ENCODE data around the gene ZIC1.
A peak's percentile ranks its signal among the peaks of the same experiment; 100 is the strongest.

GRCh38 chr3:147397155-147397874 lies 11.8 kb upstream of the ZIC1 start:
- TF ChIP-seq, protein P1, sequence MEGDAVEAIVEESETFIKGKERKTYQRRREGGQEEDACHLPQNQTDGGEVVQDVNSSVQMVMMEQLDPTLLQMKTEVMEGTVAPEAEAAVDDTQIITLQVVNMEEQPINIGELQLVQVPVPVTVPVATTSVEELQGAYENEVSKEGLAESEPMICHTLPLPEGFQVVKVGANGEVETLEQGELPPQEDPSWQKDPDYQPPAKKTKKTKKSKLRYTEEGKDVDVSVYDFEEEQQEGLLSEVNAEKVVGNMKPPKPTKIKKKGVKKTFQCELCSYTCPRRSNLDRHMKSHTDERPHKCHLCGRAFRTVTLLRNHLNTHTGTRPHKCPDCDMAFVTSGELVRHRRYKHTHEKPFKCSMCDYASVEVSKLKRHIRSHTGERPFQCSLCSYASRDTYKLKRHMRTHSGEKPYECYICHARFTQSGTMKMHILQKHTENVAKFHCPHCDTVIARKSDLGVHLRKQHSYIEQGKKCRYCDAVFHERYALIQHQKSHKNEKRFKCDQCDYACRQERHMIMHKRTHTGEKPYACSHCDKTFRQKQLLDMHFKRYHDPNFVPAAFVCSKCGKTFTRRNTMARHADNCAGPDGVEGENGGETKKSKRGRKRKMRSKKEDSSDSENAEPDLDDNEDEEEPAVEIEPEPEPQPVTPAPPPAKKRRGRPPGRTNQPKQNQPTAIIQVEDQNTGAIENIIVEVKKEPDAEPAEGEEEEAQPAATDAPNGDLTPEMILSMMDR (conservative IDR thresholded peaks at IDR 0.05; ENCODE audit: low read depth in 2 of 2), result peak; percentile 14 to 45; a peak in 3 of 4 replicates
- no peak for TF ChIP-seq EZH2 (IDR thresholded peaks at IDR 0.05; ENCODE audit: low read depth, unreplicated experiment)
- peak; percentile 91 for TF ChIP-seq CREB1 (CRISPR knock-in tag; IDR thresholded peaks at IDR 0.05; ENCODE audit: low read depth)
- no peak for TF ChIP-seq POLR2AphosphoS5 (IDR thresholded peaks at IDR 0.05; ENCODE audit: low read depth)
- no peak for TF ChIP-seq JUNB (IDR thresholded peaks at IDR 0.05; ENCODE audit: unreplicated experiment)
- TF ChIP-seq REST (IDR thresholded peaks at IDR 0.05; ENCODE audit: unreplicated experiment), result no peak
- TF ChIP-seq EZH2phosphoT487 (IDR thresholded peaks at IDR 0.05; ENCODE audit: unreplicated experiment), result no peak
- TF ChIP-seq ETS1 (IDR thresholded peaks at IDR 0.05), result no peak
- no peak for TF ChIP-seq ZNF114 (CRISPR knock-in tag; IDR thresholded peaks at IDR 0.05)
- no peak for TF ChIP-seq ZNF331 (CRISPR knock-in tag; IDR thresholded peaks at IDR 0.05; ENCODE audit: low read depth)
- TF ChIP-seq, protein P2, sequence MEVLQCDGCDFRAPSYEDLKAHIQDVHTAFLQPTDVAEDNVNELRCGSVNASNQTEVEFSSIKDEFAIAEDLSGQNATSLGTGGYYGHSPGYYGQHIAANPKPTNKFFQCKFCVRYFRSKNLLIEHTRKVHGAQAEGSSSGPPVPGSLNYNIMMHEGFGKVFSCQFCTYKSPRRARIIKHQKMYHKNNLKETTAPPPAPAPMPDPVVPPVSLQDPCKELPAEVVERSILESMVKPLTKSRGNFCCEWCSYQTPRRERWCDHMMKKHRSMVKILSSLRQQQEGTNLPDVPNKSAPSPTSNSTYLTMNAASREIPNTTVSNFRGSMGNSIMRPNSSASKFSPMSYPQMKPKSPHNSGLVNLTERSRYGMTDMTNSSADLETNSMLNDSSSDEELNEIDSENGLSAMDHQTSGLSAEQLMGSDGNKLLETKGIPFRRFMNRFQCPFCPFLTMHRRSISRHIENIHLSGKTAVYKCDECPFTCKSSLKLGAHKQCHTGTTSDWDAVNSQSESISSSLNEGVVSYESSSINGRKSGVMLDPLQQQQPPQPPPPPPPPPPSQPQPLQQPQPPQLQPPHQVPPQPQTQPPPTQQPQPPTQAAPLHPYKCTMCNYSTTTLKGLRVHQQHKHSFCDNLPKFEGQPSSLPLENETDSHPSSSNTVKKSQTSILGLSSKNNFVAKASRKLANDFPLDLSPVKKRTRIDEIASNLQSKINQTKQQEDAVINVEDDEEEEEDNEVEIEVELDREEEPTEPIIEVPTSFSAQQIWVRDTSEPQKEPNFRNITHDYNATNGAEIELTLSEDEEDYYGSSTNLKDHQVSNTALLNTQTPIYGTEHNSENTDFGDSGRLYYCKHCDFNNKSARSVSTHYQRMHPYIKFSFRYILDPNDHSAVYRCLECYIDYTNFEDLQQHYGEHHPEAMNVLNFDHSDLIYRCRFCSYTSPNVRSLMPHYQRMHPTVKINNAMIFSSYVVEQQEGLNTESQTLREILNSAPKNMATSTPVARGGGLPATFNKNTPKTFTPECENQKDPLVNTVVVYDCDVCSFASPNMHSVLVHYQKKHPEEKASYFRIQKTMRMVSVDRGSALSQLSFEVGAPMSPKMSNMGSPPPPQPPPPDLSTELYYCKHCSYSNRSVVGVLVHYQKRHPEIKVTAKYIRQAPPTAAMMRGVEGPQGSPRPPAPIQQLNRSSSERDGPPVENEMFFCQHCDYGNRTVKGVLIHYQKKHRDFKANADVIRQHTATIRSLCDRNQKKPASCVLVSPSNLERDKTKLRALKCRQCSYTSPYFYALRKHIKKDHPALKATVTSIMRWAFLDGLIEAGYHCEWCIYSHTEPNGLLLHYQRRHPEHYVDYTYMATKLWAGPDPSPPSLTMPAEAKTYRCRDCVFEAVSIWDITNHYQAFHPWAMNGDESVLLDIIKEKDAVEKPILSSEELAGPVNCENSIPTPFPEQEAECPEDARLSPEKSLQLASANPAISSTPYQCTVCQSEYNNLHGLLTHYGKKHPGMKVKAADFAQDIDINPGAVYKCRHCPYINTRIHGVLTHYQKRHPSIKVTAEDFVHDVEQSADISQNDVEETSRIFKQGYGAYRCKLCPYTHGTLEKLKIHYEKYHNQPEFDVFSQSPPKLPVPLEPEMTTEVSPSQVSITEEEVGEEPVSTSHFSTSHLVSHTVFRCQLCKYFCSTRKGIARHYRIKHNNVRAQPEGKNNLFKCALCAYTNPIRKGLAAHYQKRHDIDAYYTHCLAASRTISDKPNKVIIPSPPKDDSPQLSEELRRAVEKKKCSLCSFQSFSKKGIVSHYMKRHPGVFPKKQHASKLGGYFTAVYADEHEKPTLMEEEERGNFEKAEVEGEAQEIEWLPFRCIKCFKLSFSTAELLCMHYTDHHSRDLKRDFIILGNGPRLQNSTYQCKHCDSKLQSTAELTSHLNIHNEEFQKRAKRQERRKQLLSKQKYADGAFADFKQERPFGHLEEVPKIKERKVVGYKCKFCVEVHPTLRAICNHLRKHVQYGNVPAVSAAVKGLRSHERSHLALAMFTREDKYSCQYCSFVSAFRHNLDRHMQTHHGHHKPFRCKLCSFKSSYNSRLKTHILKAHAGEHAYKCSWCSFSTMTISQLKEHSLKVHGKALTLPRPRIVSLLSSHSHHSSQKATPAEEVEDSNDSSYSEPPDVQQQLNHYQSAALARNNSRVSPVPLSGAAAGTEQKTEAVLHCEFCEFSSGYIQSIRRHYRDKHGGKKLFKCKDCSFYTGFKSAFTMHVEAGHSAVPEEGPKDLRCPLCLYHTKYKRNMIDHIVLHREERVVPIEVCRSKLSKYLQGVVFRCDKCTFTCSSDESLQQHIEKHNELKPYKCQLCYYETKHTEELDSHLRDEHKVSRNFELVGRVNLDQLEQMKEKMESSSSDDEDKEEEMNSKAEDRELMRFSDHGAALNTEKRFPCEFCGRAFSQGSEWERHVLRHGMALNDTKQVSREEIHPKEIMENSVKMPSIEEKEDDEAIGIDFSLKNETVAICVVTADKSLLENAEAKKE (CRISPR knock-in tag; IDR thresholded peaks at IDR 0.05), result no peak
- TF ChIP-seq NANOG (IDR thresholded peaks at IDR 0.05; ENCODE audit: borderline replicate concordance), result no peak
